ENCODE measurements around the gene IGFBP5. TPM values are rescaled to one million over a fixed set of nuclear protein-coding genes. Genes with fewer than 3 reads are reported as not detected.
A peak's percentile ranks its signal among the peaks of the same experiment; 100 is the strongest.

IGFBP5 gene
- total and polyA plus RNA-seq, 8 donors: 92.1 to 923 (median 330) TPM

GRCh38 chr2:216645636-216645950, 49.8 kb downstream of the IGFBP5 start:
- Histone ChIP-seq H3K27ac (peak overlapping the region; percentile 80 to 88 (median 87)), H3K27me3 (no peaks in the 10 kb centered on the region), H3K36me3 (peaks cover 0 to 6% (median 2%) of the 10 kb centered on the region in 4 donors), H3K9me3 (no peaks in the 10 kb centered on the region), H3K4me3 (no peak overlapping the region), H3K4me1 (peaks cover 41 to 86% (median 63%) of the 10 kb centered on the region in 4 donors)
- DNase-seq: peak in 1 of 2 donors; percentile 91
- WGBS, 5 donors: 27 to 62% (median 35%) methylated on average over 3 of the region's 3 CpGs
- intact Hi-C loops (cut with DNase I; ENCODE audit: low total_unique reads): no loop called here
- no peak for TF ChIP-seq EP300 (IDR thresholded peaks at IDR 0.05)
- TF ChIP-seq POLR2A (IDR thresholded peaks at IDR 0.05): no peak
- no peak for TF ChIP-seq POLR2AphosphoS5 (IDR thresholded peaks at IDR 0.05)
- TF ChIP-seq CTCF (IDR thresholded peaks at IDR 0.05): no peak

- no peak for TF ChIP-seq EP300 (IDR thresholded peaks at IDR 0.05)
- peak; percentile 8 to 94 (median 80) for TF ChIP-seq POLR2AphosphoS5 (IDR thresholded peaks at IDR 0.05)
- Histone ChIP-seq H3K27me3 (no peaks in the 10 kb centered on the region), H3K9me3 (no peaks in the 10 kb centered on the region), H3K27ac (peak overlapping the region; percentile 80 to 88 (median 87)), H3K4me3 (no peak overlapping the region), H3K4me1 (peaks cover 41 to 86% (median 62%) of the 10 kb centered on the region in 4 donors), H3K36me3 (peaks cover 0 to 8% (median 3%) of the 10 kb centered on the region in 4 donors)
- intact Hi-C loops (cut with DNase I; ENCODE audit: low total_unique reads): no loop called here
- peak; percentile 81 to 91 for DNase-seq
- 24 to 54% (median 39%) methylated on average over 4 of the region's 4 CpGs for WGBS, 5 donors
Measured at GRCh38 chr2:216644842-216645635, 50.3 kb downstream of the IGFBP5 start.

GRCh38 chr2:216643986-216644659, 51.2 kb downstream of the IGFBP5 start:
- intact Hi-C loops (cut with DNase I; ENCODE audit: low total_unique reads): no loop called here

GRCh38 chr2:216637472-216637871, 57.9 kb downstream of the IGFBP5 start:
- TF ChIP-seq POLR2A (IDR thresholded peaks at IDR 0.05): no peak
- TF ChIP-seq POLR2AphosphoS5 (IDR thresholded peaks at IDR 0.05): no peak
- no peak for TF ChIP-seq CTCF (IDR thresholded peaks at IDR 0.05)
- no peak for TF ChIP-seq EP300 (IDR thresholded peaks at IDR 0.05)
- intact Hi-C loops (cut with DNase I; ENCODE audit: low total_unique reads): no loop called here

More at GRCh38 chr2:216643986-216644659, 51.2 kb downstream of the IGFBP5 start:
- peak; percentile 70 to 77 for DNase-seq
- WGBS, 5 donors: 20 to 26% (median 21%) methylated on average over 5 of the region's 5 CpGs
- TF ChIP-seq POLR2AphosphoS5 (IDR thresholded peaks at IDR 0.05): peak in 1 of 3 donors; percentile 8
- TF ChIP-seq EP300 (IDR thresholded peaks at IDR 0.05): no peak
- peak overlapping the region; percentile 76 to 88 (median 87) for H3K27ac ChIP-seq
- peaks cover 0 to 12% (median 5%) of the 10 kb centered on the region in 4 donors for H3K36me3 ChIP-seq
- no peak overlapping the region for H3K4me3 ChIP-seq
- peaks cover 32 to 77% (median 60%) of the 10 kb centered on the region in 4 donors for H3K4me1 ChIP-seq
- H3K27me3 ChIP-seq: no peaks in the 10 kb centered on the region
- no peaks in the 10 kb centered on the region for H3K9me3 ChIP-seq

More at GRCh38 chr2:216637472-216637871, 57.9 kb downstream of the IGFBP5 start:
- peaks cover 0 to 12% (median 5%) of the 10 kb centered on the region in 4 donors for H3K36me3 ChIP-seq
- 28 to 46% (median 37%) methylated on average over 3 of the region's 3 CpGs for WGBS, 5 donors
- peak overlapping the region in 2 of 4 donors; percentile 62 to 68 for H3K4me3 ChIP-seq
- H3K9me3 ChIP-seq: no peaks in the 10 kb centered on the region
- H3K4me1 ChIP-seq: peaks cover 24 to 69% (median 56%) of the 10 kb centered on the region in 4 donors
- DNase-seq: no peak
- H3K27me3 ChIP-seq: peaks cover 0 to 53% (median 5%) of the 10 kb centered on the region in 3 donors
- peak overlapping the region; percentile 77 to 88 (median 85) for H3K27ac ChIP-seq

Data from stomach (tissue), 9 donors.